Upper lobe of right lung (tissue), 1 donor: ENCODE data around the gene VSTM2B. TPM values are rescaled to one million over a fixed set of nuclear protein-coding genes. Genes with fewer than 3 reads are reported as not detected.

ENCODE experiments used
- ATAC-seq: fragments of 200-7000 bp; cut with Tn5 transposase; one replicate; pipeline ENCODE4 v1.9.1; 2020; ENCODE audit warnings: mild to moderate bottlenecking, moderate library complexity
- DNase-seq: peaks from one replicate; pipeline ENCODE4 v3.0.0-alpha.2; 2020
- H3K27ac ChIP-seq: fragments of 200-600 bp; one replicate; pipeline ENCODE4 v1.8.0; 2022
- H3K27me3 ChIP-seq: fragments of 200-600 bp; one replicate; pipeline ENCODE4 v1.8.0; 2022; ENCODE audit warnings: mild to moderate bottlenecking
- H3K36me3 ChIP-seq: fragments of 200-600 bp; one replicate; pipeline ENCODE4 v1.8.0; 2022
- H3K4me1 ChIP-seq: fragments of 200-600 bp; one replicate; pipeline ENCODE4 v1.8.0; 2022
- H3K4me3 ChIP-seq: fragments of 200-600 bp; one replicate; pipeline ENCODE4 v1.8.0; 2022; ENCODE audit warnings: mild to moderate bottlenecking
- H3K9me3 ChIP-seq: fragments of 200-600 bp; one replicate; pipeline ENCODE4 v1.8.0; 2022
- CTCF ChIP-seq: fragments of 200-600 bp; IDR thresholded peaks from one replicate; pipeline ENCODE4 v1.8.0; 2022; ENCODE audit warnings: antibody characterized with exemption
- intact Hi-C: fragments of 100-400 bp; cut with DNase I; formaldehyde crosslinking; loops from one replicate; pipeline ENCODE4 v1.11.0; 2022
- total RNA-seq: library from RNA; stranded (reverse); fragmentation: NEBNext Ultra II Directional; extraction: Animal tissue kit (Norgen Biotek cat#: 25700); gene quantifications from one replicate; pipeline ENCODE4 v1.2.1, GENCODE V29; 2021
- donor health status: DM: no; HTN: yes; CAD: no; lungs with severe emphysema.

The VSTM2B gene
- total RNA-seq, 1 donor from 2014 or later = not detected

DNA sequence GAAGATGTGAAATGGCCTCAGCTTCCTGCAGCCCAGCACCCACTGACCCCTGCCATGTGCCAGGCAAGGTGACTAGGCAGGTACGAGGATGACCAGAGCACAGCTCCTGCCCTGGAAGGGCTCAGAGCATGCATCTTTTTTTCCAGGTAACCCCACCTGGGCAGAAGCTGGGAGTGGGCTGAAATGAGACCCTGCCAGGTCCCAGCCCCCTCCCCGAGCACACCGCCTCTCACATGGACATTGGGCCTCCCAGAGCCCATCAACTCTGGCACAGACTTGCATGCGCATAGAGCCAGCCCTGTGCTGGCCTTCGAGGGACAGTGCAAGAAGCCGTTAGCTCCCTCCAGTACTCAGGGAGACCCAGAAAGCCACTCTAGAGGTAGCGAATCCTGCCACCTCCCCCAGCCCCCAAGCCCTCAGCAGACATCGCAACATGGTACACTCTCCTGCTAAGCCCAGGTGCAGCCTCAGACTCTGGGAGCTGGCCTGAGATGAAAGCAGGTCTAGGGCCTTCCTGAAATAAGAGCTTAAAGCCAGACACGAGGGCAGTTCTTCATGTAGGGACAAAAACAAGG is 8.9 kb upstream of the VSTM2B start:
- intact Hi-C loops = no loop called here
- peak; percentile 44 for DNase-seq
- Histone ChIP-seq H3K36me3 (no peaks in the 10 kb centered on the region), H3K27me3 (peaks cover 17% of the 10 kb centered on the region), H3K4me3 (no peak overlapping the region), H3K9me3 (no peaks in the 10 kb centered on the region), H3K27ac (no peak overlapping the region), H3K4me1 (no peaks in the 10 kb centered on the region)
- TF ChIP-seq CTCF = no peak
- ATAC-seq = no peak

DNA sequence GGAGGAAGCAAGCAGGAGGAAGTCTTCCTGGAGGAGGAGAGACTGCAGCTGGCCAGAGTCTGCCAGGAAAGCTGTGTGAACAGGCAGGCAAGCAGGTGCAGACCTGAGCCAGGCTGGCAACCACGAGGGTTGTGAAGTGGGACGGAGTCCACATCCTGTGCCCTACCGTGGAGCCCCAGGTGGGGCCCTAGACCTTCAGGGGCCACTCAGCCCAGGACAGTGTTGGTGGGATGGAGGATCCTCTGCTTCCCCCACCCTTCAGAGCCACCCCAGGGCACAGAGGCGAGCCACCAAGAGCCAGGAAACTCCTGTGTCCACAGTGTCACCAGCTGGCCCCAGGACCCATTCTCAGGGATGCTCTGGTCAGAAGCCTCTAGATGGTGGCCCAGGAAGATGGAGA is 8.4 kb upstream of the VSTM2B start:
- H3K9me3 ChIP-seq = no peaks in the 10 kb centered on the region
- no peak for TF ChIP-seq CTCF
- H3K27me3 ChIP-seq = peaks cover 22% of the 10 kb centered on the region
- intact Hi-C loops = no loop called here
- ATAC-seq = no peak
- H3K4me1 ChIP-seq = no peaks in the 10 kb centered on the region
- no peak overlapping the region for H3K27ac ChIP-seq
- no peaks in the 10 kb centered on the region for H3K36me3 ChIP-seq
- H3K4me3 ChIP-seq = no peak overlapping the region
- no peak for DNase-seq

DNA sequence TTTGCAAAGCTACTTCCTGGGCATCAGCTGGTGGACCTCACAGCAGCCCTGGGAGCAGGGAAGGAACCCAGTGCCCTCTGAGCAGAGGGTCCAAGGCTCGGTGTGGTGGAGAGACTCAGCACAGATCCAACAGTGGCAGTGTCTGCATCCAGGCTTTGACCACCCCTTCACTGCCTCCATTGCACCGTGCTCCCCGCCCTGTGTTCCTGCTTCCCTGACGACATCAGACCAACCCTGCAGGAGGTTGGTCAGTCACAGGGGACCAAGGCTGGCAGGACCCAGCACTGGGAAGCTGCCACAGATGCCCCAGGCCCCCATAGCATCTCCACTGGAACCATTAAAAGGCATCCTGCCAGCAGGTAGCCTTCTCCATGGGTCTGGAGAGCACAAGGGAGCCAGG is 7.8 kb upstream of the VSTM2B start:
- Histone ChIP-seq H3K27ac (no peak overlapping the region), H3K4me1 (no peaks in the 10 kb centered on the region), H3K4me3 (no peak overlapping the region), H3K27me3 (peaks cover 25% of the 10 kb centered on the region), H3K9me3 (no peaks in the 10 kb centered on the region), H3K36me3 (no peaks in the 10 kb centered on the region)
- no peak for DNase-seq
- ATAC-seq = no peak
- intact Hi-C loops = no loop called here
- TF ChIP-seq CTCF = no peak

- Histone ChIP-seq H3K4me3 (no peak overlapping the region), H3K9me3 (no peaks in the 10 kb centered on the region), H3K36me3 (no peaks in the 10 kb centered on the region), H3K27me3 (peaks cover 37% of the 10 kb centered on the region), H3K4me1 (no peaks in the 10 kb centered on the region), H3K27ac (no peak overlapping the region)
- intact Hi-C loops = no loop called here
- TF ChIP-seq CTCF = no peak
- DNase-seq (peak; percentile 39), ATAC-seq (no peak)
Observed at GRCh38 chr19:29519146-29519545, 6.6 kb upstream of the VSTM2B start.

GRCh38 chr19:29519931-29520330 is 5.9 kb upstream of the VSTM2B start:
- Histone ChIP-seq H3K4me3 (no peak overlapping the region), H3K36me3 (no peaks in the 10 kb centered on the region), H3K27me3 (peaks cover 43% of the 10 kb centered on the region), H3K4me1 (no peaks in the 10 kb centered on the region), H3K27ac (no peak overlapping the region), H3K9me3 (no peaks in the 10 kb centered on the region)
- ATAC-seq (no peak), DNase-seq (peak; percentile 46)
- intact Hi-C loops = no loop called here
- no peak for TF ChIP-seq CTCF

DNA sequence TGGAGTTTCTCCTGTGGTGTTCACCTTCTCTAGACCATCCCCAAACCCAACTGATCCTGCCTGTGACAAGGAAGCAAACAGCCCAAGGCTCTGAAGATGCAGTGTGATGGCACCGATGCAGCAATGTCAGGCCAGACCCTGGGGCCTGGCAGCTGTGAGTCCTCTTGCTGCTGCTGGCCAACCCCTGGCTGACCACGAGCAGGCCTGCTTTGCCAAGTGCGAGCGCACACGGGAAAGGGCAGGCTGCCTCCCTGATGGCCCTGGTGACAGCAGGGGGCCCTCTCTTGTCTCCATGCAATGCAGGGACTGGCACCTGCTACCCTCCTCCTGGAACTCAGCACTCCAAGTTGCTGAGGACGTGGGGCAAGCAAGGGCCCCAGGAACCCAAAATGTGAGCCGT is 5.4 kb upstream of the VSTM2B start:
- no peak for ATAC-seq
- H3K36me3 ChIP-seq = no peaks in the 10 kb centered on the region
- H3K9me3 ChIP-seq = no peaks in the 10 kb centered on the region
- peak; percentile 40 for DNase-seq
- intact Hi-C loops = no loop called here
- no peak overlapping the region for H3K27ac ChIP-seq
- peaks cover 47% of the 10 kb centered on the region for H3K27me3 ChIP-seq
- H3K4me3 ChIP-seq = no peak overlapping the region
- no peak for TF ChIP-seq CTCF
- H3K4me1 ChIP-seq = no peaks in the 10 kb centered on the region
